Measurements from ENCODE around the gene SERGEF.
"Not testable (repeated sequence)": the region's sequence is repeated elsewhere in the genome, so short reads cannot be mapped to it uniquely, and the experiment has no call there.

SERGEF gene

GRCh38 chr11:18000128-18000527 lies 12.7 kb downstream of the SERGEF start:
- DNase-seq: not testable (repeated sequence)

GRCh38 chr11:17992916-17993315 lies 19.9 kb downstream of the SERGEF start:
- no peak for DNase-seq

DNA sequence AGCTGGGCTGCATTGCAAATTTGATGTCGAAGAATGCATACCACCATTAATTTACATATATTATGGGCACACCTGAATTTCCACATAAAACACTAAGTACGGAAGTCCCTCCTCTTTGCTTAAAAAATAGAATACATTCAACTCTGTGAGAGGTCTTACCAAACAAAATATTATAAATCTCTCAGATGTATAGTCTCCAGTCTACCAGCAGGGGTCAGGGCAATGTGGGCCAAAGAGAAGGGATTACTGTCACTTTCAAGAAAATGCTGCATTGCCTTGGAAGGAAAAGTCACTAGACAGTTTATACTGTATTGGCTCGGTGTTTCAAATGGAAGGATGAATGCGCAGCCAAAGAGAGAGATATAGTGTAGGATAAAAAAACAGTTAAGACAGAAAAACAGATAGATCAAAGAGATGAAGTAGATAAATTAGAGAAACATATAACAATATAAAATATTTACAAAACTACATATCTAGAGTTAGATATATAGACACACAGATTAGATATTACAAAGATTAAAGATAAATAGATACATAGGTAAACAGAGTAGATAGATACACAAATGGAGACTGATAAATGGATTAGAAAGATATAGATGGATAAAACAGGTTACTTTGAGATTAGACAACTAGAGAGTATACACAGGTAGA lies 20.9 kb downstream of the SERGEF start:
- peak; percentile 40 to 60 for DNase-seq

DNA sequence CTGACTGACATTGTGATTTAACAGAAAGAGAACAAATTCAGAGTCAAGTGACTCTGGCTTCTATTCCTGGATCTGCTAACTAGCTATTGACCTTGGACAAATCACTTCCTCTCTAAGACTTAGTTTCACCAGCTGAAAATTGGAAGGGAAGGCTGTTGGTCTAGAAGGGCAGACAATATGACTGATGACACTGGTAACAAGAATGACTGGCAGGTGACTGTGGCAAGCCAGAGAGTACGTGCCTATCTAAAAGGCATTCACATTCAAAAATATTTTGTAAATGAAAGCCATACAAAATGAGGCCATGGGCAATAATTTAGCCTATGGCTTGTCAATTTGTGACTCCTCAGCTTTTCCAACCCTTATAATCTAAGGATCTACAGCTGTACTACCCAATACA lies 23.5 kb downstream of the SERGEF start:
- DNase-seq: no peak

DNA sequence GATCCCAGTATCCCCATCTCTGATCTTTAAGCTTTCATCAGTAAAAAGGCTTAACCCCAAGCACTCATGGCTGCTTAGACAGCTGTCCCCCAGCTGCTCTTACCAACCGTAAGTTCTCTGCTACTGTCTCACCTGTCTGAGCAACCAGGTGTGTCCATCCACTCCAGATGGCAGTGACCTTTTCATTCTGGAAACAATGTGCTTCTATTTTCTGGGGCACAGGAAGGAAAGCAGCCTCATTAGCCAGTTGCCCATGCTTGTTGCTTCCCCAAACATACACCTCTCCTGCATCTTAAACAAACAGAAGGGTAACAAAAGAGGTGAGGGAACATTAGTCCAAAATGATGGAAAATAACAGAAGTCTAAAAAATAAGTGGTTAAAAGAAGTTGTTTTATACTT lies 24.4 kb downstream of the SERGEF start:
- DNase-seq: no peak

- DNase-seq: no peak
Measured at GRCh38 chr11:17987826-17988225, 25.0 kb downstream of the SERGEF start.

GRCh38 chr11:17986711-17987220 lies 26.1 kb downstream of the SERGEF start:
- DNase-seq: no peak

DNA sequence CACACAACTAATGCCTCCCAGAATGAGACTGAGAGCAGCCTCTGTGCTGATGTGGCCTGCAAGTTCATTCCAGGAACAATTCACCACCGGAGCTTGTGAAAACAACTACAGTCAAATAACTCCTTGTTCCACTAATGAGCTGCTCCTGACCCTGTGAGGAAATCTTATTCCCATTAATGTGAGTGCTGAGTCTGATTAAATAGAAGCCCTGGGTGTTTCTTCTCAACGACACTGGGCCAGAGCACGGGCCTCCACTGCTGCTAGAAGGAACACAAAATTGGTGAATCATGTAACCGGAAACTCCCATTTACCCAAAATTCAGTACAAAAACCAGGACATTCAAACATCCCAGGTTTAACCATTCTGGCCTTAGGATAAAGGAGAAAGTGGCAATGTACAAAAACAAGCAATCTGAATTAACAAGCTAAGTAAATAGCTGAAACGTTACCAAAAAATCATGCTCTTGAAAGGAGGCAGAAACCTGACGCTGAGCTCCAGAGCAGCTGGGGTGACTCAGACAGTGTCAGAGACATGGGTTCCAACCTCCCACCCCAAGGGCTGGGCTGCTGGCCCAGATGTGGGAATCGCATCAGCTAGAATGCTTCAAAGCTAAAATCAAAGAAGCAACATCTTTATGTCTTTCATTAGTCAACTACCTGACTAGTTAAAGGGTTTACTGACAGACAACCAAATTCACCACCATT lies 26.7 kb downstream of the SERGEF start:
- DNase-seq: no peak

GRCh38 chr11:17985517-17985916 lies 27.3 kb downstream of the SERGEF start:
- DNase-seq: no peak

DNA sequence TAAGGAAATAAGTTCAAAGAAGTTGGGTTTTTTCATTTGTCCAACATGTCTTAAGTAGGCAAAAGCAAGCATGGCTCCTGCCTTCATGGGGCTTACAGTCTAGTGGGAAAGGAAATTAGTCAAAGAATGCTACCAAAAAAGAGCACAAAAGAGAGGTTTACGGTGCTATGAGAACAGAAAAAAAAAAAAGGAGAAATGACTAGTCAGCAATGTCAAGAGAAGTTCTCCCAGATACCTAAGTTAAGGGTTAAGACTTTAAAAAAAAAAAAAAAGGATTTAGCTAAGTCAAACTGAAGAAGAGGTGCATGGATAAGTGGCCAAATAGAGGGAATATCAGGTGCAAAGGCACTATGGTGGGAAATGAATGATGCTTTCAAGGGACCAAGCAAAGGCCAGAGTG lies 29.3 kb downstream of the SERGEF start:
- DNase-seq: no peak

GRCh38 chr11:17979770-17980371 lies 33.0 kb downstream of the SERGEF start:
- peak in 1 of 2 donors; percentile 41 for DNase-seq

GRCh38 chr11:17978553-17979287 lies 34.1 kb downstream of the SERGEF start:
- DNase-seq: no peak

- no peak for DNase-seq
Measured at GRCh38 chr11:17976651-17977050, 36.2 kb downstream of the SERGEF start.

DNA sequence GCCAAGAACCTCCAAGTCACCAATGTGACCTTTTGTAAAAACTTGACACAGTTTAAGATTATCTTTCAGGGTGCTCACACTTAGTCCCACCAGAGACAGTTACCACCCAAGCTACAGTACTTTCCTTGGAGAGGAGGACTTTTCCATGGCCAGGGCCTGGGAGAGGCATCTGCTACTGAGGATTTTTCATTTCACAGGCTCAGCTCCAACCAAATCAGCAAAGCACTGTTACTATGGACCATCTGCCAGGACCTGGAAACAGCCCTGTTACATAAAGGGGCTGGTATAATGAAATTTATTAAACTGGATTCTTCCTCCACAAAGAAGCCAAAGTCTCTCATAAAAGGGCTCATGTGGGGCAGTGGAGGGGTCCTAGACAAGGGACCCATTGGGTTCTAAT lies 38.6 kb downstream of the SERGEF start:
- DNase-seq: no peak

DNA sequence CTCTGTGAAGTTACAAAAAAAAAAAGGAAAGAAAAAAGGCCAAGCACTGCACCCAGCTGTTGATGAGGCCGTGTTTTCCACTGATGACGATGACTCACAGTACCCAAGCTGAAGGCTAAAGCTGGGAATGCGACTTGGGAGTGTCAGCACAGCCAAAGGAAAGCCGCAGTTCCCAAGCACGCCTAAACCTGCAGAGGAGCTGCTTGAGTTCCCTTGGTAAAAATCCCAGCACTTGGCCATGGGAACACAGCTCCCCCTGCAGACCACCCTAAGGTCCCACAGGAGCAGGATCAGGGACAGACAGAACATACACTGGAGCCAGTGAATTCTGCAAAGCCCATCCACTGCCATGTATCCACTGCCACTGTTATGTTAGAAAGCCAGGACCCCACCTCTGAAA lies 39.9 kb downstream of the SERGEF start:
- no peak for DNase-seq

- no peak for DNase-seq
Measured at GRCh38 chr11:17968206-17968605, 44.6 kb downstream of the SERGEF start.

DNA sequence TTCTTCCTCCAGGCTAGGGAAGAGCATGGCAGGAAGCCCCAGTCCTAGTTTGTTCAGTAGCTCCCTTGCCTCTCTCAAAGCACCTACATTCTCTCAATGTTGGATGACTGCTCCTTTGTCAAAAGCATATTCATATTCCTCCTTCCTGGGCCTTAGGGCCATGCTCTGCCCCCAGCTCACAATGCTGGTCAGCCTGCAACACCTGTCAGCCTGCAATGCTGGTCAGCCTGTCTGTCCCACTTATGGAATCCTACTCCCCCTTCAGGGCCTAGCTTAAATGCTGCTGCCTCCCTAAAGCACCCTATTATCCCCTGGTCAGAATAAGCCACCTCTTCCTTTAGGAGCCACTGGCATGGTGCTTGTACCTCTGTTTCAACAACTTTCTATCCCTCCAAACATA lies 45.2 kb downstream of the SERGEF start:
- no peak for DNase-seq

DNA sequence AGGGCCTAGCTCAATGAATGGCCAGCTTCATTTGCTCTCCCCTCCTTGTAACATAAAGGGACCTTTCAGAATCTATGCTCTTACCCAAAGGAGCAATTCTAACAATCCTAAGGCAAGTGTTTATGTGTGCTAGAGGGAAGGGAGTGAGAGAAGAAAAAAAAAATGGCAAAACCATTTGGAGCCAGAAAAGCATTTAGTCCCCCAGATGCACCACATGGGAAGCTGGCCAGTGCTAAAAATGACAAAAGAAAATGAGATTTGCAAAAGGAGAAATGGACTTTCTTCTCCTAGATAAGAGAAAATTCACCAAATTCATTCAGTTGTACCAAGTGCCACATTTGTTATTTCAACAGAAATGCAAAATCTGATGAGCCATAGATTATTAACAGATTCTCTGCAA lies 52.8 kb downstream of the SERGEF start:
- DNase-seq: no peak

DNA sequence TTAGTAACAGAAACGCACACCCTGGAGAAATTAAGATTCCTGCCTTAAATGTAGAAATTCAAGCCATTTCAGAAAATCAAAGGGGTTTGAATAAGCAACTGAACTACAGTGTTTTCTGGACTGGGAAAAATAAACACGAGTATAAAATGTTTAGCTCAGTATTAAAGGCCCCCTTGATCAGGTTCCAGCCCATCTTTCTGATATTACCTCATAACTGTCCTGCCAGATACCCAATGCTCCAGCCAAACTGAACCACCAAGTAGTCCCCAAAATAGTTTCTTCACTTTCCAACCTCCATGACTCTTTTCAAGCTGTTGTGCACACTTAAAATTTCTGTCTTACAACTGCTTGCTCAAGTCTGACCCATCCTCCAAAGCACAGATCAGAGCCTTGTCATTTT lies 54.4 kb downstream of the SERGEF start:
- no peak for DNase-seq

- DNase-seq: no peak
Measured at GRCh38 chr11:17954395-17955252, 58.2 kb downstream of the SERGEF start.

DNA sequence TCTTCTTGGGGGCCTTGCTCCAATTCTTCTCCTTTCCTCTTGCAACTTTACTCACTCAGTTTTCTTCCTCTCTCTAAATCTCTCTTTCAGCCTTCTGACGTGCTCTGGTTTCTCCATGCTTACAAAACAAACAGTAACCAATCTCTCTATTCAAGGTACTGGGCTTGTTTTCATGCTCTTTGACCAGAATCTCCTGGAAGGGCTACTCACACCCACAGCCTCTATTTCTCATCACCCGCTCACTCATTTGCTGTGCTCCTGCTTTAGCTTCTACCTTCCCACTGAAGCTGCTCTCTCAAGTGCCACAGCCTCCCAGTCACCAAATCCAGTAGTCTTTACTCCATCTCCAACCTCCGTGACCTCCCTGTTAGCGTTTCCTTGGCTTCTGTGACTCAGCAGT lies 60.4 kb downstream of the SERGEF start:
- DNase-seq: no peak

GRCh38 chr11:17951685-17952388 lies 61.0 kb downstream of the SERGEF start:
- no peak for DNase-seq

Data from CD4-positive, alpha-beta T cell treated with Interleukin-1 beta for 1 hour (primary cell).